HEK293 (cell line): ENCODE data around the gene CRYBA1.

Experiments used
- BCL11A ChIP-seq: fragments of 450-650 bp; formaldehyde crosslinking; IDR thresholded peaks from 2 replicates; pipeline ENCODE4 v1.5.1; 2016; ENCODE audit warnings: low read depth, missing biosample characterization, missing genetic modification characterization
- CTCF ChIP-seq: fragments of 450-650 bp; formaldehyde crosslinking; IDR thresholded peaks from 2 replicates; pipeline ENCODE4 v1.5.1; 2016; ENCODE audit warnings: missing biosample characterization, missing genetic modification characterization
- REST ChIP-seq: fragments of 450-650 bp; formaldehyde crosslinking; IDR thresholded peaks from 2 replicates; pipeline ENCODE4 v1.5.1; 2016; ENCODE audit warnings: missing biosample characterization, missing genetic modification characterization
- SP3 ChIP-seq: fragments of 450-650 bp; formaldehyde crosslinking; IDR thresholded peaks from 2 replicates; pipeline ENCODE4 v1.5.1; 2016; ENCODE audit warnings: missing biosample characterization, missing genetic modification characterization
- ZBTB26 ChIP-seq: fragments of 450-650 bp; formaldehyde crosslinking; optimal IDR thresholded peaks from 2 replicates; pipeline ENCODE3; 2016; ENCODE audit warnings: missing biosample characterization, mild to moderate bottlenecking, missing genetic modification characterization
- ZNF157 ChIP-seq: fragments of 450-650 bp; formaldehyde crosslinking; IDR thresholded peaks from 2 replicates; pipeline ENCODE4 v1.5.1; 2016; ENCODE audit warnings: missing biosample characterization, missing genetic modification characterization
- ZNF23 ChIP-seq: fragments of 450-650 bp; formaldehyde crosslinking; IDR thresholded peaks from 2 replicates; pipeline ENCODE4 v1.5.1; 2016; ENCODE audit warnings: missing biosample characterization, missing genetic modification characterization, borderline replicate concordance
- ZNF37A ChIP-seq: fragments of 450-650 bp; IDR thresholded peaks from 2 replicates; pipeline ENCODE4 v1.5.1; 2018; ENCODE audit warnings: missing biosample characterization, missing genetic modification characterization
- ZNF623 ChIP-seq: fragments of 450-650 bp; formaldehyde crosslinking; IDR thresholded peaks from 2 replicates; pipeline ENCODE4 v1.5.1; 2016; ENCODE audit warnings: missing biosample characterization, missing genetic modification characterization
- ZNF692 ChIP-seq: fragments of 450-650 bp; formaldehyde crosslinking; IDR thresholded peaks from 2 replicates; pipeline ENCODE4 v1.5.1; 2016; ENCODE audit warnings: missing biosample characterization, missing genetic modification characterization

DNA sequence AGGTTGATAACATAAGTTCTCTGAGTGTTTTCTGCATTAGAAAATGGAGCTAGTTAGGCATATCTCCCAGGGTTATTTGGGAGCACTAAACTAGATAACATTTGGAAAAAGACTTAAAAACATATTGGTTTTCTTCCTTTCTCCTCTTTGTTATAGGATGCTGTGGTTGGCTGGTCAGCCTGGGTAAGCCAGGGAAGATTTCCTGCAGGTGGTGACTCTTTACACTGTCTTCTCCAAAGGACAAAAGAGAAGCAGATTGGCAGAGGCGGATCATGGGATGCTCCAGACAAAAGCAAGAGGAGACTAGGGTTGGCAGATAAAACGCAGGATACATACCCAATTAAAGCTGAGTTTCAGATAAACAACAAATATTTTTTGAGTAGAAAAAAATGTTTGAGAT, 6.2 kb upstream of the CRYBA1 start:
- TF ChIP-seq CTCF (tag by site-specific recombination) = no peak
- no peak for TF ChIP-seq REST
- no peak for TF ChIP-seq BCL11A
- no peak for TF ChIP-seq ZNF623 (tag by site-specific recombination)
- no peak for TF ChIP-seq ZNF23 (tag by site-specific recombination)
- no peak for TF ChIP-seq SP3
- no peak for TF ChIP-seq ZNF692
- no peak for TF ChIP-seq ZNF157 (tag by site-specific recombination)
- TF ChIP-seq ZBTB26 (tag by site-specific recombination) = no peak
- no peak for TF ChIP-seq ZNF37A
